HG02943 (cell line): ENCODE results near the gene KIF5A.
"Not testable (repeated sequence)": the region's sequence is repeated elsewhere in the genome, so short reads cannot be mapped to it uniquely, and the experiment has no call there.

ENCODE experiments used
- ATAC-seq: cut with Tn5 transposase; IDR thresholded peaks from one replicate; pipeline ENCODE4 v1.9.1; 2021; ENCODE audit warnings: mild to moderate bottlenecking, low read depth, moderate library complexity; ENCODE audit not compliant: unreplicated experiment

Gene KIF5A

GRCh38 chr12:57614948-57615500, 65.2 kb downstream of the KIF5A start:
- no peak for ATAC-seq

- ATAC-seq = no peak
Observed at GRCh38 chr12:57615637-57616036, 65.8 kb downstream of the KIF5A start.

- no peak for ATAC-seq
Observed at GRCh38 chr12:57616383-57617101, 66.7 kb downstream of the KIF5A start.

- ATAC-seq = no peak
Observed at GRCh38 chr12:57617942-57618341, 68.1 kb downstream of the KIF5A start.

GRCh38 chr12:57618431-57618830, 68.6 kb downstream of the KIF5A start:
- not testable (repeated sequence) for ATAC-seq

- ATAC-seq = no peak
Observed at GRCh38 chr12:57618966-57619433, 69.2 kb downstream of the KIF5A start.

- ATAC-seq = no peak
Observed at GRCh38 chr12:57619434-57620244, 69.8 kb downstream of the KIF5A start.

GRCh38 chr12:57620245-57620935, 70.5 kb downstream of the KIF5A start:
- ATAC-seq = no peak

- ATAC-seq = no peak
Observed at GRCh38 chr12:57620936-57621496, 71.2 kb downstream of the KIF5A start.

GRCh38 chr12:57621497-57622292, 71.9 kb downstream of the KIF5A start:
- no peak for ATAC-seq

- no peak for ATAC-seq
Observed at GRCh38 chr12:57622293-57623245, 72.7 kb downstream of the KIF5A start.

GRCh38 chr12:57623385-57623784, 73.5 kb downstream of the KIF5A start:
- ATAC-seq = no peak

- no peak for ATAC-seq
Observed at GRCh38 chr12:57623811-57624390, 74.1 kb downstream of the KIF5A start.

GRCh38 chr12:57624441-57625220, 74.8 kb downstream of the KIF5A start:
- ATAC-seq = no peak

GRCh38 chr12:57625261-57626032, 75.6 kb downstream of the KIF5A start:
- no peak for ATAC-seq

- ATAC-seq = no peak
Observed at GRCh38 chr12:57626111-57626920, 76.5 kb downstream of the KIF5A start.
